Large intestine (tissue), 3 donors: ENCODE results near the gene OPN1LW. TPM values are rescaled to one million over a fixed set of nuclear protein-coding genes. Genes with fewer than 3 reads are reported as not detected.
A peak's percentile ranks its signal among the peaks of the same experiment; 100 is the strongest.

Source experiments
- DNase-seq, 2 donors: peaks; one replicate each; pipeline versions ENCODE4 v3.0.0 to v3.0.0-alpha.2; 2013
- H3K27ac ChIP-seq: one replicate; pipeline ENCODE4 v1.5.1; 2013; ENCODE audit warnings: low read length
- H3K27me3 ChIP-seq: 2 replicates; pipeline ENCODE4 v1.6.1; 2013; ENCODE audit warnings: low read length; ENCODE audit not compliant: control insufficient read depth, insufficient read depth
- H3K36me3 ChIP-seq: 2 replicates; pipeline ENCODE4 v1.6.1; 2013; ENCODE audit warnings: low read length; ENCODE audit not compliant: control insufficient read depth, insufficient read depth
- H3K4me1 ChIP-seq: one replicate; pipeline ENCODE4 v1.6.1; 2013; ENCODE audit warnings: low read length; ENCODE audit not compliant: control insufficient read depth, insufficient read depth
- H3K4me3 ChIP-seq: one replicate; pipeline ENCODE4 v1.5.1; 2013; ENCODE audit warnings: low read length
- H3K9me3 ChIP-seq: one replicate; pipeline ENCODE4 v1.6.1; 2013; ENCODE audit warnings: mild to moderate bottlenecking, low read depth, low read length, moderate library complexity; ENCODE audit not compliant: control insufficient read depth
- WGBS: methylation state at CpG from one replicate; pipeline ENCODE4 v1.1.5; 2013; ENCODE audit warnings: low lambda C conversion rate; ENCODE audit not compliant: insufficient coverage; 5-methylcytosine and 5-hydroxymethylcytosine counted together
- polyA plus RNA-seq: library from polyadenylated mRNA; unstranded; fragments of 120-200 nt; gene quantifications from one replicate; pipeline ENCODE4 v1.2.1, GENCODE V29; 2013

The OPN1LW gene
- polyA plus RNA-seq, 1 donor = not detected

DNA sequence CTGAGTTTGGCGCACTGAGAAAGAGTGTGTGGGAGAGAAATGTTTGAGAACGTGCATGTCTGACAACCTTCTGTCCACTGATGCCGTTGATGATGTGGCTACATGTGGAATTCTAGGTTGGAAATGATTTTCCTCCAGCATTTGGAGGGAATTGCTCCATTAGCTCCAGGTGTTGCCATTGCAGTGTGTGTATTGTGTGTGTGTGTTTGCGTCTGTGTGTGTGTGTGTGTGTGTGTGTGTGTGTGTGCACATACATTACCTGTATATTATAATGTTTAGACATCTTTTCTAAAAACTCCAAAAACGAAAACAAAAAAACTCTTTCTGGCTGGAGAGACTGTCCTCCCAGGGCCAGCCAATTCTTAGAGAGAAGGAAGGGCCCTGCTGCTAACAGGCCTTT is 28.3 kb upstream of the OPN1LW start:
- WGBS = no CpG with 5 or more reads among the region's 5 CpGs
- no peak overlapping the region for H3K4me3 ChIP-seq
- H3K4me1 ChIP-seq = no peaks in the 10 kb centered on the region
- H3K27me3 ChIP-seq = no peaks in the 10 kb centered on the region
- no peak overlapping the region for H3K27ac ChIP-seq
- no peaks in the 10 kb centered on the region for H3K9me3 ChIP-seq
- no peaks in the 10 kb centered on the region for H3K36me3 ChIP-seq
- no peak for DNase-seq

- Histone ChIP-seq H3K4me3 (no peak overlapping the region), H3K4me1 (no peaks in the 10 kb centered on the region), H3K27me3 (no peaks in the 10 kb centered on the region), H3K9me3 (no peaks in the 10 kb centered on the region), H3K36me3 (no peaks in the 10 kb centered on the region), H3K27ac (no peak overlapping the region)
- DNase-seq = no peak
- WGBS = no CpG with 5 or more reads among the region's 19 CpGs
These were observed 27.4 kb upstream of the OPN1LW start for GRCh38 chrX:154116426-154117211.

GRCh38 chrX:154117566-154117965 is 26.5 kb upstream of the OPN1LW start:
- no peaks in the 10 kb centered on the region for H3K36me3 ChIP-seq
- DNase-seq = no peak
- H3K4me3 ChIP-seq = no peak overlapping the region
- H3K4me1 ChIP-seq = no peaks in the 10 kb centered on the region
- no peak overlapping the region for H3K27ac ChIP-seq
- no CpG with 5 or more reads among the region's 6 CpGs for WGBS
- H3K9me3 ChIP-seq = no peaks in the 10 kb centered on the region
- H3K27me3 ChIP-seq = no peaks in the 10 kb centered on the region

DNA sequence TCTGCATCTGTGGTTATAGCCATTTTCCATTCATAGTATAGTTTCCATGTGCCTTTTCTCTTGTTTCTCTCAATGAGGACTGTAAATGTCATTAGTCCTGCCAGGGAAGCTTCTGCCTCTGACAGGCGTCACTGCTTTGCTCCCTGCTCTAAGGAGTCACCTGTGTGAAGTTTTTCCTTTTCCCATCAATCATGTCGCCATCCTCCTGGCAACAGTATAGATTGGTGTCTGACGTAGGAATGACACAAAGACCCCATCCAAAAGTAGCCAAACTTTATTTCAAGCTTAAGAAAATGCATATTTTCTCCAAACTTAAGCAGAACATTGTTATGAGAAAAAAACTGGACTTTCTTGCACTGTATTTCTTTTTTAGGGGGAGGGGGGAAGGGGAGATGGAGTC is 23.5 kb upstream of the OPN1LW start:
- H3K27me3 ChIP-seq = no peaks in the 10 kb centered on the region
- no peaks in the 10 kb centered on the region for H3K9me3 ChIP-seq
- H3K4me1 ChIP-seq = no peaks in the 10 kb centered on the region
- H3K27ac ChIP-seq = no peak overlapping the region
- DNase-seq = no peak
- no peaks in the 10 kb centered on the region for H3K36me3 ChIP-seq
- no peak overlapping the region for H3K4me3 ChIP-seq
- WGBS = no CpG with 5 or more reads among the region's 3 CpGs

- H3K9me3 ChIP-seq = no peaks in the 10 kb centered on the region
- no peak overlapping the region for H3K4me3 ChIP-seq
- H3K27ac ChIP-seq = no peak overlapping the region
- no peaks in the 10 kb centered on the region for H3K27me3 ChIP-seq
- DNase-seq = no peak
- no peaks in the 10 kb centered on the region for H3K4me1 ChIP-seq
- no peaks in the 10 kb centered on the region for H3K36me3 ChIP-seq
- no CpG with 5 or more reads among the region's 4 CpGs for WGBS
These were observed 22.8 kb upstream of the OPN1LW start for GRCh38 chrX:154121207-154121606.

DNA sequence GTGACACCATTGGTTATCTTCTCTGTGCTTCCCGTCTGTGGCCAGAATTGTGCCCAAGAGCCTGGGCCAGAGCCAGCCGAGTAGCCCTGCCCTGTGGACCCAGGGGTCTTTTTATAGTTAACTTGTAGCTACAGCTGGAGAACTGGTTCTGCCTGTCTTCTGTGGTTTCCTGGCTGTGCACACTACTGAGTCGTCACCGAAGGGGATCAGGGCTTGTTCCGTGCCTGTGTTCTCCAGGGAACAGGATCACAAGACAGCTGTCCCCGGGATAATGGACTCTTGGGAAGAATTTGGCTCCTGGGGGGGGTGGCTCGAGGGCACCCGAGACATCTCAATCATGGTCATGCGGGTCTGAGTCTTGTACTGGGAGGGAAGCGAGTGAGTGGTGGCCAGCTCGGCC is 22.1 kb upstream of the OPN1LW start:
- no peaks in the 10 kb centered on the region for H3K27me3 ChIP-seq
- no peaks in the 10 kb centered on the region for H3K4me1 ChIP-seq
- no peak overlapping the region for H3K4me3 ChIP-seq
- no CpG with 5 or more reads among the region's 11 CpGs for WGBS
- H3K36me3 ChIP-seq = no peaks in the 10 kb centered on the region
- H3K27ac ChIP-seq = no peak overlapping the region
- no peaks in the 10 kb centered on the region for H3K9me3 ChIP-seq
- DNase-seq = peak; percentile 29 to 46

DNA sequence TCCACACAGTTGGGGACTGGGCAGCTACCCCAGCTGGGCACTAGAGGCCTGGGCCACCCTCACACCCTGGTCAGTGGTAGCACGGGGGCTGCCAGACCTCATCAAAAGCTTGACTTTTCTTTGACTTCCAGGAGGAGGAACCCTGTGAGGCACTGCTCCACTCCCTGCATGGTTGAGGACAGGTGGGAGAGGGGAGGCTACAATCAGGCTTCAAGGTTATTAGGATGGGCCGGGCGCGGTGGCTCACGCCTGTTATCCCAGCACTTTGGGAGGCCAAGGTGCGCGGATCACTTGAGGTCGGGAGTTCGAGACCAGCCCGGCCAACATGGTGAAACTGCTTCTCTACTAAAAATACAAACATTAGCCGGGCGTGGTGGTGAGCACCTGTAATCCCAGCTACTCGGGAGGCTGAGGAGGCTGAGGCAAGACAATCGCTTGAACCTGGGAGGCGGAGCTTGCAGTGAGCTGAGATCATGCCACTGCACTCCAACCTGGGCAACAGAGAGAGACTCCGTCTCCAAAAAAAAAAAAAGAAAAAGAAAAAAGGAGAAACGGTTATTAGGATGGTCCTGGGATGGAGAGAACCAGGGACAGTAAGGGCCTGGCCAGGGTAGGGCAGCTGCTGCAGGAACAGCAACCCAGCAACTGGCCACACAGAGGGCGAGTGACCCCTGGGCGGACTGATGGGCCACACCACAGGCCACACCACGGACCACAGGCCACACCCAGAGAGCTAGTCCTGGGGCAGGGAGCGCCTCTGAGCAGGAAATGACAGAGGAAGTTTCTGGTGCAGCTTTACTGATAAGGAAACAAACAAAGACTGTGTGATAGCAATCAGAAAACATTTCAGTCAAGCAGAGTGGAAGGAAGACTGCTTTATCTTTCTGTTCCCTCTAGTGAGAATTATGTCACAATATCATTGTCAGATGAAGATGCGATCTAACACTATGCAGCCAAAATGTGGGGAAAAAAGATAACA is 20.5 kb upstream of the OPN1LW start:
- Histone ChIP-seq H3K27ac (no peak overlapping the region), H3K27me3 (no peaks in the 10 kb centered on the region), H3K4me3 (no peak overlapping the region), H3K4me1 (no peaks in the 10 kb centered on the region), H3K36me3 (no peaks in the 10 kb centered on the region), H3K9me3 (no peaks in the 10 kb centered on the region)
- peak in 1 of 2 donors; percentile 8 for DNase-seq
- no CpG with 5 or more reads among the region's 22 CpGs for WGBS

- Histone ChIP-seq H3K4me3 (no peak overlapping the region), H3K4me1 (no peaks in the 10 kb centered on the region), H3K27ac (no peak overlapping the region), H3K27me3 (no peaks in the 10 kb centered on the region), H3K36me3 (no peaks in the 10 kb centered on the region), H3K9me3 (no peaks in the 10 kb centered on the region)
- no CpG with 5 or more reads among the region's 30 CpGs for WGBS
- no peak for DNase-seq
These were observed 18.5 kb upstream of the OPN1LW start for GRCh38 chrX:154125391-154126040.

DNA sequence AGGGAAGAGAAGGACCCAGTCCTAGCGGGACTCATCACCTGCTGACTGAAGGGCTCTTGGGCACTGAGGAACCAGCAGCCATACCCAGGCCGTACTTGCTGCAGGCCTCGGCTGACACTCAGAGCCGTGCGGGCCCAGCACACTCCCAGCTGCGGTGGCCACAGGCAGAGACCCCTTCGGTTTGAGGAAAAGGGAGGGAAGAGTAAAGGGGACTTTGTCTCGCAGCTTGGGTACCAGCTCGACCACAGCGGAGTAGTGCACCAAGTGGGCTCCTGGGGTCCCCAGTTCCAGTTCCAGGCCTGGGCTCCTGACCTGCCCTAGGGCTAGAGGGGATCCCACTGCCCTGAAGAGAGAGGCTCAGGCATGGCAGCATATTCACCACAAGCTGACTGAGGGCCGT is 17.9 kb upstream of the OPN1LW start:
- no peaks in the 10 kb centered on the region for H3K27me3 ChIP-seq
- no peaks in the 10 kb centered on the region for H3K4me1 ChIP-seq
- H3K27ac ChIP-seq = no peak overlapping the region
- H3K9me3 ChIP-seq = no peaks in the 10 kb centered on the region
- no peak overlapping the region for H3K4me3 ChIP-seq
- WGBS = no CpG with 5 or more reads among the region's 11 CpGs
- DNase-seq = no peak
- H3K36me3 ChIP-seq = no peaks in the 10 kb centered on the region

DNA sequence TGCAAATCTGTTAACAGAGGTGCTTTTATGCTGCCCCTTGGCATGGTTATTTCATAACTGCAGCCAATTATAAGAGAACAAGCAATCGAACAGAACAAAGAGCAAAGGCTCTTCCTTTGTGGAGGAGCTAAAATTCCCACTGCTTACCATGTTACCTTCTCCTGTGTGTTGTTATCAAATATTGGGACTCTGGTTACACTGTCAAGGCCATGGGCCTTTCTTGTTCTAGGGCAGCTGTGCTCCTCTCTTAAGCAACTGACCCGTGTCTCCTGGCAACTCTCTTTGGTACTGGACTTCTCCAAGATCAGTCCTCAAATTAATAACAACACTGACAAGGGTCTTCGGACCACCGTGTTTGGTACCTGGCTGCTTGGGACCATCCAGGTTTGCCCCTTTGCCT is 12.1 kb upstream of the OPN1LW start:
- Histone ChIP-seq H3K4me1 (no peaks in the 10 kb centered on the region), H3K9me3 (no peaks in the 10 kb centered on the region), H3K27me3 (no peaks in the 10 kb centered on the region), H3K4me3 (no peak overlapping the region), H3K36me3 (no peaks in the 10 kb centered on the region), H3K27ac (no peak overlapping the region)
- WGBS = no CpG with 5 or more reads among the region's 4 CpGs
- DNase-seq = no peak
